Left lobe of liver (tissue), 2 donors: ENCODE measurements around the gene RAD9A. TPM values are rescaled to one million over a fixed set of nuclear protein-coding genes. Genes with fewer than 3 reads are reported as not detected.
A peak's percentile ranks its signal among the peaks of the same experiment; 100 is the strongest.

ENCODE experiments used
- ATAC-seq: fragments of 200-7000 bp; cut with Tn5 transposase; one replicate; pipeline ENCODE4 v1.9.1; 2020; ENCODE audit warnings: mild to moderate bottlenecking, moderate library complexity
- DNase-seq: peaks from one replicate; pipeline ENCODE4 v3.0.0-alpha.2; 2020; ENCODE audit warnings: low spot score
- total RNA-seq: library from RNA; stranded (reverse); gene quantifications from one replicate; pipeline ENCODE4 v1.2.1, GENCODE V29; 2021
- donor health status: DM: no; HTN: no; CAD: no; lungs with moderate emphysema.
- donor health status: DM: no; HTN: yes; CAD: no.

The RAD9A gene
- 14.9 TPM for total RNA-seq

GRCh38 chr11:67391304-67392182 lies at the start of gene RAD9A:
TSS of gene RAD9A (plus strand) at chr11:67391986. CDS start at chr11:67392045, 59 bp downstream.
- peak; percentile 97 for DNase-seq
- peak; percentile 89 for ATAC-seq

- ATAC-seq (no peak), DNase-seq (no peak)
Observed at GRCh38 chr11:67344264-67344663, 47.5 kb upstream of the RAD9A start.

- DNase-seq (no peak), ATAC-seq (no peak)
Observed at GRCh38 chr11:67345247-67345919, 46.4 kb upstream of the RAD9A start.

- ATAC-seq (peak; percentile 56), DNase-seq (no peak)
Observed at GRCh38 chr11:67345920-67346819, 45.6 kb upstream of the RAD9A start.

GRCh38 chr11:67347964-67348749 lies 43.6 kb upstream of the RAD9A start:
- DNase-seq (no peak), ATAC-seq (no peak)

- ATAC-seq (no peak), DNase-seq (no peak)
Observed at GRCh38 chr11:67349036-67349435, 42.8 kb upstream of the RAD9A start.

GRCh38 chr11:67349457-67349856 lies 42.3 kb upstream of the RAD9A start:
- ATAC-seq (no peak), DNase-seq (no peak)

- no peak for DNase-seq
- ATAC-seq: no peak
Observed at GRCh38 chr11:67349928-67350465, 41.8 kb upstream of the RAD9A start.

GRCh38 chr11:67351275-67352005 lies 40.3 kb upstream of the RAD9A start:
- ATAC-seq: peak; percentile 25

GRCh38 chr11:67352546-67353316 lies 39.1 kb upstream of the RAD9A start:
- ATAC-seq (peak; percentile 13), DNase-seq (peak; percentile 55)

More at GRCh38 chr11:67351275-67352005, 40.3 kb upstream of the RAD9A start:
- DNase-seq: peak; percentile 53

- ATAC-seq: peak; percentile 84
- peak; percentile 99 for DNase-seq
Observed at GRCh38 chr11:67353317-67354074, 38.3 kb upstream of the RAD9A start, which contains the start of gene POLD4. TSS of gene POLD4 (minus strand) at chr11:67353546. CDS start at chr11:67353399, 147 bp downstream.

GRCh38 chr11:67354075-67355022 lies 37.4 kb upstream of the RAD9A start:
- ATAC-seq: peak; percentile 53
- DNase-seq: peak; percentile 82

GRCh38 chr11:67355023-67355793 lies 36.6 kb upstream of the RAD9A start:
- no peak for ATAC-seq
- no peak for DNase-seq

- no peak for DNase-seq
- no peak for ATAC-seq
Observed at GRCh38 chr11:67355794-67356386, 35.9 kb upstream of the RAD9A start.

- DNase-seq (no peak), ATAC-seq (no peak)
Observed at GRCh38 chr11:67356387-67356863, 35.4 kb upstream of the RAD9A start.
